DMS53 (cell line): Measurements from ENCODE around the gene RPL4.
"Not testable (repeated sequence)": the region's sequence is repeated elsewhere in the genome, so short reads cannot be mapped to it uniquely, and the experiment has no call there.

ENCODE experiments used
- DNase-seq: peaks from one replicate; lab custom pipeline; 2025; lab: John Stamatoyannopoulos, UW

RPL4 gene

GRCh38 chr15:66504563-66505429 is at the start of gene RPL4, which contains the start of gene ZWILCH:
Gene RPL4 (minus strand): TSS chr15:66504855. CDS start chr15:66504790, 65 bp downstream.
Gene ZWILCH (plus strand): TSS chr15:66505326. CDS start chr15:66505339, 13 bp downstream.
- peak; percentile 82 for DNase-seq

DNA sequence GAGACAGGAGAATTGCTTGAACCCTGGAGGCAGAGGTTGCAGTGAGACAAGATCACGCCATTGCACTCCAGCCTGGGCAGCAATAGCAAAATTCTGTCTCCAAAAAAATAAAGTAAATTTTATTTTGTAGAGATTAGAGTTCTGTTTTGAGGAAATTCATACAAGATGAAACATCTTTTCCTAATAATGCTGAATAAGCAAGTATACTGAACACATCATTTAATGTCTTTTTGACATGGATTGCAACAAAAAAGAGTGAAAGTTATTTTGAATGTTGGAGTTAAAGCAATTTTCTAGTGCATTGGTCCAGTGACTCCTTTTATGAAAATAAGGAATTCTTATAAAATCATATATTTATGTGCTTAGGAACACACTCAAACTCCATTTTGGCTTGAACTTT is 40.6 kb upstream of the RPL4 start:
- DNase-seq: no peak

GRCh38 chr15:66542896-66543295 is 38.2 kb upstream of the RPL4 start:
- no peak for DNase-seq

DNA sequence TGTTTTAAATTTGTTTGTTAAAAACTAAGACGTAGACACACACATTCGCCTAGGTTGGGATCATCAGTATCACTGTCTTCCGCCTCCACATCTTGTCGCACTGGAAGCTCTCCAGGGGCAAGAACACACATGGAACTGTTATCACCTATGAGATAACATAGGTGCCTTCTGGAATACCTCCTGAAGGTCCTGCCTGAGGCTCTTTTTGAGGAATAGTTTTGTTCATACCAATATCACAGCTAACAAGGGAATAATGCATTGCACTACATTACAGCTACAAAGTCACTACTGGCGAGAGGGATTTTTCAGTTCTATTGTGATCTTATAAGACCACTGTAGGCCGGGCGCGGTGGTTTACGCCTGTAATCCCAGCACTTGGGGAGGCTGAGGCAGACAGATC is 30.4 kb upstream of the RPL4 start:
- DNase-seq: no peak

DNA sequence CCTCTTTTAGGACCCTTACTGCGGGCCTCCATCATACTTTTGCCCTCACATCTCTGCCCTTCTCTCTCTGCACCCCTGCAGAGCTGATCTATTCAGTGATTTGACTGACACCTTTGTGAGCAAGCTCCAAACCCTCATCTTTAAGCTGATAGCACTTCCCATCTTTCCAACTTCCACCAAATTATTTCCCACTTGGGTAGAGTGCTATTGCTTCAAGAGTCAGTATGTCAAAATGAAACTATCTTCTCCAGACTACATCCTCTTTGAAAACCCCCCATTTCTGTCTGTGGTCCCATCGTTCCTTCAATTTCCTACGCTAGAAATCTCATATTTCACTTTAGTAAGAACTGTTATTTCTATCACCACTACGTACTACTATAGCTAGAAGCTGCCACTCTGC is 20.2 kb upstream of the RPL4 start:
- no peak for DNase-seq

- DNase-seq: no peak
These were observed 19.3 kb upstream of the RPL4 start for GRCh38 chr15:66523926-66524325.

- no peak for DNase-seq
These were observed 11.3 kb upstream of the RPL4 start for GRCh38 chr15:66515901-66516322.

DNA sequence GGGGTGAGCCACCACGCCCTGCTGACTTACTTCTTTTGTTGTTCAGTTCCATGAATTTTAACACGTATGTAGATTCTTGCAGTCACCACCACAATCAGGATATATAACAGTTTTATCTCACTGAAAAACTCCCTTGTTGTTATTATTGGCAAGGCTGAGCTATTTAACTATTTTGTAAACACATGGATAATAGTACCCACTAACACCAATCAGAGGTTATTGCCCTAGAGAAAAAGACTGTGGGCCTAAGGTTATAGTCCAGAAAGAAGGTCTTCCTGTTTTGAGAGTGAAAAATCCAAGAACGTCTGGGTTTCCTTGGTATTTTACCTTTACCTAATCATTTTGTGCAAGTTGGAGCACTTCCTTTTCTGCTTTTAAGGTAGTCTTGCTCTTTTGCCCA is 9.9 kb upstream of the RPL4 start:
- DNase-seq: no peak

GRCh38 chr15:66508293-66508883 is 3.7 kb upstream of the RPL4 start:
- no peak for DNase-seq

- no peak for DNase-seq
These were observed 1.2 kb upstream of the RPL4 start for GRCh38 chr15:66505818-66506217.

GRCh38 chr15:66505430-66505811 is 766 bp upstream of the RPL4 start:
- DNase-seq: no peak

DNA sequence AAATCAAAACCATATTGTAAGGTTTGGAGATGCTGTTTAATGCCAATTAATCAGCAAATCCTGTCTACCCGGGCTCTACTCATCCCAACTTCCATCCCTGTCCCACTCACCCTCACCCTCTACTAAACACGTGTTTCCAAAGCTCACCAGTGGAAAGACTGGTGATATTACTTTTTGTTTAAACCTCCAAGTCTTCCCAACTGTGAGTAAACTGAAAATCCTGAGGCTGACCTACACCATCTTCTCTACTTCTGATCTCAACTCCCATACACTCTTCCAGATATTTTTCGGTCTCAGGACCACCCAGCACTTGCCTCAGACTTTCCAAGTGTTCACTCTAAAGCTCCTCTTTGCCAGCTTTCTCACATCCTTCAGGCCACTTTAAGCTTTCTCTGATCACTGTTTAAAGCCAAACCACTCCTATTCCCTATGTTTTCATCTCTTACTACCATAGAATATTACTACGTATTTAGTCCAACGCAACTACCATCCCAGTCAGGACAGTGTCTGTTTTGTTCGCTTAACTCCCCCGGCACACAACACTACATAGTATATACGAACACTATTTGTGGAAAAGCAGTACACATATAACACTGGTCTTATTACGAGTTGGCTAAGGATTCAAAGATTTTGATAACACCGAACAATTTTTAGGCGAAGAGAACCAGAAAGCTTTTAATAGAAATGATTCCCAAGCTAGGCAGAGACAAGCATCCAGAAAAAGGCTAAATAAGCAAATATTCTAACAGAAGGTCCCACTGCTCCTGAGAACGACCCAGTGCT is 684 bp downstream of the RPL4 start:
- peak; percentile 28 for DNase-seq

- not testable (repeated sequence) for DNase-seq
These were observed 1.5 kb downstream of the RPL4 start for GRCh38 chr15:66503041-66503648.

- DNase-seq: no peak
These were observed 2.2 kb downstream of the RPL4 start for GRCh38 chr15:66502491-66502890.

- not testable (repeated sequence) for DNase-seq
These were observed 4.3 kb downstream of the RPL4 start for GRCh38 chr15:66500346-66500745.

DNA sequence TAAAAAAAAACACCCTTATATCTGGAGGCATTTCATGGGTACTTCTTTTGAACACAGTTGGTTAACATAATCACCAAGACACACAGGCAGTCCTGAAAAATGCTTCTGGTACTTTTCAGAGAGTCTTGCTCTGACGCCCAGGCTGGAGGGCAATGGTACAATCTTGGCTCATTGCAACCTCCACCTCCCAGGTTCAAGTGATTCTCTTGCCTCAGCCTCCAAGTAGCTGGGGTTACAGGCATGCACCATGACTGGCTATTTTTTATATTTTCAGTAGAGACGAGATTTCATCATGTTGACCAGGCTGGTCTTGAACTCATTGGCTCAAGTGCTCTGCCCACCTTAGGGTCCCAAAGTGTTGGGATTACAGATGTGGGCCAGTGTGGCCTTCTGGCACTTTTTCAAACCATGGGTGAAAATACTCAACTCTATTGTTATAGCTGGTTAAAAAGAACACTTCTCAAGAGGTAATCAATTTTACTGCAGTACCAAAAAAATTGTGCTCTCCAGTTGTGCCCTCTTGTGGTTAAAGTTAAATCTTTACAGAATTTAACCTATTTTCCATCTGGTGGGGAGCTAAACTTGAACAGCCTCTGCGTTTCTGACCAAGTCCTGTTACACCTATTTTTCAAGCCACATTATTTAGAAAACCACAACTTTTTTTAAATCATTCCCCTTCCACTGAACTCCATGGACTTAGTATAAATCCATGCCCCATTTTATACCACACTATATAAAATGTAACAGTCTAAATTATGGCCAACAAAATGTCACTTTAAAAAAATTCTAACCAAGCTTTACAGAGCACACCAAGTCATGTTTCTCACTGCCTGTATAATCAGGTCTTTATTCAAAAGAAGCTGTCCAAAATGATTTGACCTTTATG is 5.9 kb downstream of the RPL4 start:
- DNase-seq: peak; percentile 67

DNA sequence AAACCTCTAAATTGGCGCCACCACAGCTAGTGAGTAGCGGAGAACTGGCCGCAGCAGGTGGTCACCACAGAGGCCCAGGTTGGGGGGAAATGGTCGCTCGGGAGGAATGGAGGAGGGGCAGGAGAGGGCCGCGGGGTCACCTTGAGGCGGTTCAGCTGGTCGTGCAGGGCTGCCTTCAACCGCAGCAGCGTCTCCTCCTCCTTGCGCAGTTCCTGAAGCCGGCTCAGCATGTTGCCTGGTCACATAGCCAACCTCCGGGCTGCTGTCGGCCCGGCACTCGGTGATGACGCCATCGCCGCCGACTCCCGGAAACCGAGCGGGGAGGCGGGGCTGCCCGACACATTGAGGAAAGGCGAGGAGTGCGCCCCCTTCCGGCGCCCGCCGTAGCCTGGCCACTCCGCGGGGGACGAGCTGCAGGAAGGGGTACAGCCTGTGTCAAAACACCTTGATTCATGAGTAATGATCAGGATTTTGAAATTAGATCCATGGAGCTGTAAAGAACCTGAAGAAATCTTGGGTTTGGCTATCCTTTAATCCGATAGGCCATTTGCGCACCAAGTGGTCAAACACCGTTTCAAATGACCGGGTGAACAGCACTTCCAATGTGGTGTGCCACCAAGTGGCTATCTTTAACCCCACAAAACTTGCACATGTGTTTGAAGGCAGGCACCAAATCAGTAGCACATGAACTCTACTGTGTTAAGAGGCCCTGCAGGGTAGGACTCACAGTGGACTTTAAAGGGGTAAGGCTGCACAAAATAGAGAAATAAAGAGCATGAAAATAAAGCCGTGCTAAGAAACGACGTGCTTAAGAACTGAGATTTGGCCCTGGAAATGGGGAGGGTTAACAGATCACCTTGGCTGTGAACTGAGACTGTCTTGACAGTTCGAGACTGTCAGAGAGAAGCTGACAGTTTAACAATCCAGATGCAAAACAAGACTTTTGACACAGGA is 6.9 kb downstream of the RPL4 start, which contains the start of gene SNAPC5:
TSS of gene SNAPC5 (minus strand) at position 261 of the 954 bp plus-strand sequence. CDS start at position 230, 31 bp downstream.
- peak; percentile 96 for DNase-seq

DNA sequence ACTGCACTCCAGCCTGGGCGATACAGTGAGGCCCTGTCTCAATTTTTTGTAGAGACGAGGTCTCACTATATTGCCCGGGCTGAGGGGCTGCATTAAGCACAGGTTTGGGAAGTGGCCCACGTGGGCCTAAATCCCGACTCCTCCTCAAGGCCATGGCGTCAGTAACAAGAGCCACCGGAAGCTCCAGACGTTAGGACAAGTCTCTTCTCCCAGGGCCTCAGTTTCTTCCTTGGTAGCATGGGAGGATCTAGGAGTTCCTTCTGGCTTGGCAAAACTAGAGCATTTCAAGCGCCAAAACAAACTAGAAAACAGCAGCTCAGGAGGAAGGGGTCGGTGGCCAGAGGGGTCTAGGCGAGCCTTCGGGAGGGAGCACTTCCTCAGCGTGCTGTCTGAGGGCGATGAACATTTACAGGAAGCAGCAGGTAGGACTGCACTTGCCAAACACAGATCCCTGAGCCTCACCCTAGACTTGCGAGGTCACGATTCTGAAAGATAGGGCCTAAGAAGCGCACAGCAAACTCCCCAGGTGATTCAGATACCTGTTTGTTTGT is 7.6 kb downstream of the RPL4 start:
- peak; percentile 72 for DNase-seq

GRCh38 chr15:66494262-66494661 is 10.4 kb downstream of the RPL4 start:
- no peak for DNase-seq

- DNase-seq: no peak
These were observed 12.8 kb downstream of the RPL4 start for GRCh38 chr15:66491846-66492245.
